H1 (cell line): Measurements from ENCODE around the gene USP37. TPM values are rescaled to one million over a fixed set of nuclear protein-coding genes. Genes with fewer than 3 reads are reported as not detected.

Experiments used
- CTCF ChIA-PET: fragments of 300-600 bp; sonication (Branson Sonifier 250); formaldehyde crosslinking; loops from one replicate; lab custom pipeline; 2021; ENCODE audit not compliant: partially characterized antibody; lab: Charles Lee
- POLR2A ChIA-PET: fragments of 300-600 bp; sonication (Branson Sonifier 250); formaldehyde crosslinking; loops from one replicate; lab custom pipeline; 2021; ENCODE audit warnings: inconsistent platforms; ENCODE audit not compliant: partially characterized antibody; lab: Charles Lee
- DNase-seq, 2 experiments: peaks; one replicate each; pipeline versions ENCODE4 v3.0.0 to v3.0.0-alpha.2; 2010 to 2022; ENCODE audit warnings: low spot score in 2 of 2, low read depth in 1 of 2, mixed read lengths in 1 of 2
- FAIRE-seq: peaks from 2 replicates; lab custom pipeline; 2011; peaks lifted over from hg19 to GRCh38; lab: Jason Lieb, UNC
- H2AFZ ChIP-seq: 2 replicates; pipeline ENCODE4 v1.8.1; 2012; ENCODE audit warnings: low read length, inconsistent platforms
- H2AK5ac ChIP-seq: 2 replicates; pipeline ENCODE4 v1.6.1; 2013; ENCODE audit warnings: low read depth, low read length
- H2BK120ac ChIP-seq: replicated peaks from 2 replicates; pipeline ENCODE3; 2013; ENCODE audit warnings: low read depth, low read length, inconsistent platforms
- H2BK12ac ChIP-seq: 2 replicates; pipeline ENCODE4 v1.6.1; 2013; ENCODE audit warnings: low read depth, low read length
- H2BK15ac ChIP-seq: 2 replicates; pipeline ENCODE4 v1.6.1; 2013; ENCODE audit warnings: low read length
- H2BK20ac ChIP-seq: 2 replicates; pipeline ENCODE4 v1.6.1; 2013; ENCODE audit warnings: low read length
- H2BK5ac ChIP-seq: 2 replicates; pipeline ENCODE4 v1.6.1; 2013; ENCODE audit warnings: low read depth, low read length
- H3K14ac ChIP-seq: 2 replicates; pipeline ENCODE4 v1.6.1; 2013; ENCODE audit warnings: inconsistent platforms; ENCODE audit not compliant: insufficient read length
- H3K18ac ChIP-seq: 2 replicates; pipeline ENCODE4 v1.6.1; 2013; ENCODE audit warnings: low read length; ENCODE audit errors: extremely low read depth
- H3K23ac ChIP-seq: 2 replicates; pipeline ENCODE4 v1.6.1; 2013; ENCODE audit warnings: inconsistent platforms; ENCODE audit not compliant: insufficient read length
- H3K23me2 ChIP-seq: 2 replicates; pipeline ENCODE4 v1.6.1; 2013; ENCODE audit warnings: low read depth, low read length
- H3K27ac ChIP-seq: 2 replicates; pipeline ENCODE4 v1.6.1; 2011; ENCODE audit warnings: low read depth, low read length, inconsistent platforms
- H3K27me3 ChIP-seq, 4 experiments: replicated peaks in 1 of 4; 1 replicate in 1 of 4; 2 replicates in 3 of 4; pipeline versions ENCODE4 v1.6.1 to v1.8.1; 2011 to 2013; ENCODE audit warnings: low read length in 3 of 4, mild to moderate bottlenecking in 3 of 4, inconsistent platforms in 2 of 4, mixed read lengths in 2 of 4, moderate library complexity in 1 of 4; ENCODE audit not compliant: control insufficient read depth in 3 of 4, insufficient read depth in 3 of 4; ENCODE audit errors: extremely low read depth in 1 of 4
- H3K36me3 ChIP-seq, 4 experiments: 2 replicates each; pipeline versions ENCODE4 v1.6.1 to v1.8.1; 2011 to 2013; ENCODE audit warnings: mild to moderate bottlenecking in 4 of 4, low read length in 3 of 4, moderate library complexity in 2 of 4, control low read depth in 1 of 4, inconsistent platforms in 1 of 4; ENCODE audit not compliant: insufficient read depth in 4 of 4, control insufficient read depth in 2 of 4
- H3K4ac ChIP-seq: replicated peaks from 2 replicates; pipeline ENCODE3; 2013; ENCODE audit warnings: low read length, low read depth, mixed read lengths, inconsistent platforms; ENCODE audit not compliant: insufficient read length
- H3K4me1 ChIP-seq, 4 experiments: replicated peaks in 1 of 4; 1 replicate in 1 of 4; 2 replicates in 3 of 4; pipeline versions ENCODE4 v1.6.1 to v1.8.1; 2011 to 2013; ENCODE audit warnings: low read length in 3 of 4, inconsistent platforms in 2 of 4, mixed read lengths in 1 of 4; ENCODE audit not compliant: insufficient read depth in 4 of 4, control insufficient read depth in 3 of 4
- H3K4me2 ChIP-seq, 2 experiments: 2 replicates each; pipeline versions ENCODE4 v1.6.1 to v1.8.1; 2011 to 2013; ENCODE audit warnings: low read depth in 2 of 2, low read length in 2 of 2, control low read depth in 1 of 2, inconsistent platforms in 1 of 2, mild to moderate bottlenecking in 1 of 2; ENCODE audit not compliant: insufficient read depth in 1 of 2
- H3K4me3 ChIP-seq, 4 experiments: fragments of 200-600, 300-600 bp in 1 of 4; sonication (generic), shearing (Covaris generic), sonication (Bioruptor Twin) in 1 of 4; 2 replicates each; pipeline versions ENCODE4 v1.5.1 to v1.8.1; 2011 to 2016; ENCODE audit warnings: low read length in 4 of 4, low read depth in 3 of 4, control low read depth in 2 of 4, inconsistent platforms in 2 of 4, mild to moderate bottlenecking in 2 of 4, mixed read lengths in 1 of 4, moderate library complexity in 1 of 4; ENCODE audit not compliant: insufficient read depth in 2 of 4; ENCODE audit errors: extremely low read depth in 1 of 4
- H3K56ac ChIP-seq: replicated peaks from 2 replicates; pipeline ENCODE3; 2013; ENCODE audit warnings: low read depth, mild to moderate bottlenecking, mixed read lengths, low read length, inconsistent platforms; ENCODE audit not compliant: insufficient read length
- H3K79me1 ChIP-seq: 2 replicates; pipeline ENCODE4 v1.6.1; 2013; ENCODE audit warnings: low read depth, low read length, control low read depth
- H3K79me2 ChIP-seq, 2 experiments: 2 replicates each; pipeline versions ENCODE4 v1.6.1 to v1.8.1; 2012 to 2013; ENCODE audit warnings: low read length in 2 of 2, mild to moderate bottlenecking in 2 of 2, inconsistent platforms in 1 of 2; ENCODE audit not compliant: insufficient read depth in 2 of 2, control insufficient read depth in 1 of 2
- H3K9ac ChIP-seq, 4 experiments: replicated peaks in 1 of 4; 1 replicate in 1 of 4; 2 replicates in 3 of 4; pipeline versions ENCODE4 v1.6.1 to v1.8.1; 2011 to 2013; ENCODE audit warnings: low read depth in 3 of 4, low read length in 3 of 4, control low read depth in 2 of 4, mild to moderate bottlenecking in 2 of 4, moderate library complexity in 2 of 4, inconsistent platforms in 1 of 4; ENCODE audit errors: extremely low read depth in 1 of 4
- H3K9me3 ChIP-seq, 2 experiments: 2 replicates each; pipeline versions ENCODE4 v1.6.1 to v1.8.1; 2012 to 2013; ENCODE audit warnings: mild to moderate bottlenecking in 2 of 2, moderate library complexity in 2 of 2, control low read depth in 1 of 2, inconsistent platforms in 1 of 2, low read depth in 1 of 2, low read length in 1 of 2, mixed read lengths in 1 of 2; ENCODE audit not compliant: insufficient read depth in 2 of 2
- H4K20me1 ChIP-seq, 2 experiments: replicated peaks in 1 of 2; 2 replicates each; pipeline versions ENCODE3 to v1.8.1; 2011 to 2013; ENCODE audit warnings: inconsistent platforms in 2 of 2, low read length in 2 of 2, mild to moderate bottlenecking in 1 of 2; ENCODE audit not compliant: insufficient read depth in 2 of 2, control insufficient read depth in 1 of 2
- H4K5ac ChIP-seq: 2 replicates; pipeline ENCODE4 v1.6.1; 2013; ENCODE audit warnings: low read length, low read depth, mixed read lengths, inconsistent platforms; ENCODE audit not compliant: insufficient read length
- H4K8ac ChIP-seq: 2 replicates; pipeline ENCODE4 v1.8.0; 2013; ENCODE audit warnings: mild to moderate bottlenecking, moderate library complexity, low read length, inconsistent platforms; ENCODE audit not compliant: insufficient read depth; ENCODE audit errors: extremely low read depth
- H4K91ac ChIP-seq: replicated peaks from 2 replicates; pipeline ENCODE3; 2013; ENCODE audit warnings: low read length, mixed read lengths, inconsistent platforms; ENCODE audit not compliant: insufficient read length
- BACH1 ChIP-seq: IDR thresholded peaks from 2 replicates; pipeline ENCODE4 v1.6.1; 2012; ENCODE audit warnings: low read length, improper control_type of control experiment
- BRCA1 ChIP-seq: IDR thresholded peaks from 2 replicates; pipeline ENCODE4 v1.6.1; 2012; ENCODE audit warnings: low read depth, low read length, improper control_type of control experiment
- FOSL1 ChIP-seq: IDR thresholded peaks from 2 replicates; pipeline ENCODE4 v1.6.1; 2011; ENCODE audit warnings: mild to moderate bottlenecking, low read depth, low read length, moderate library complexity; ENCODE audit not compliant: insufficient read depth
- GABPA ChIP-seq: IDR thresholded peaks from 2 replicates; pipeline ENCODE4 v1.6.1; 2011; ENCODE audit warnings: mild to moderate bottlenecking, low read length, moderate library complexity, borderline replicate concordance; ENCODE audit not compliant: insufficient read depth
- HDAC2 ChIP-seq, 2 experiments: fragments of 300-600 bp in 1 of 2; sonication (generic) in 1 of 2; IDR thresholded peaks; 2 replicates each; pipeline ENCODE4 v1.6.1; 2011 to 2012; ENCODE audit warnings: low read depth in 2 of 2, low read length in 2 of 2, mild to moderate bottlenecking in 2 of 2, moderate library complexity in 2 of 2, borderline replicate concordance in 1 of 2, inconsistent platforms in 1 of 2
- KDM1A ChIP-seq: fragments of 200-600, 300-600 bp; sonication (generic); IDR thresholded peaks from 2 replicates; pipeline ENCODE4 v1.7.1; 2016; ENCODE audit warnings: mild to moderate bottlenecking, low read length, borderline replicate concordance
- POLR2A ChIP-seq, 2 experiments: IDR thresholded peaks; 1 replicate in 1 of 2; 2 replicates in 1 of 2; pipeline ENCODE4 v1.6.1; 2011; ENCODE audit warnings: low read depth in 2 of 2, low read length in 2 of 2, mild to moderate bottlenecking in 2 of 2; ENCODE audit errors: control extremely low read depth in 1 of 2
- SRF ChIP-seq: IDR thresholded peaks from 2 replicates; pipeline ENCODE4 v1.6.1; 2011; ENCODE audit warnings: mild to moderate bottlenecking, low read depth, low read length, moderate library complexity
- SUZ12 ChIP-seq: fragments of 200-600 bp; sonication (generic); IDR thresholded peaks from 2 replicates; pipeline ENCODE4 v1.6.1; 2012; ENCODE audit warnings: mild to moderate bottlenecking, inconsistent platforms, low read length, moderate library complexity, mixed read lengths
- WGBS, 2 experiments: shearing (Covaris generic) in 1 of 2; methylation state at CpG; one replicate each; pipeline versions ENCODE4 v1.1.6 to v1.1.7; 2013 to 2015; ENCODE audit warnings: low lambda C conversion rate in 2 of 2, mixed read lengths in 2 of 2, inconsistent platforms in 1 of 2, low coverage in 1 of 2, missing lambda C conversion rate in 1 of 2; ENCODE audit not compliant: insufficient replicate concordance in 2 of 2, insufficient coverage in 1 of 2, insufficient read length in 1 of 2; ENCODE audit errors: extremely low coverage in 1 of 2, missing lambda C conversion rate in 1 of 2; 5-methylcytosine and 5-hydroxymethylcytosine counted together
- polyA plus RNA-seq, 7 experiments: library from polyadenylated mRNA; depleted of rRNA in 3 of 7; stranded (reverse) in 5 of 7; unstranded in 2 of 7; fragments of >200 nt in 5 of 7; fragments of 200-250 nt in 2 of 7; gene quantifications; 1 replicate in 5 of 7; 2 replicates in 1 of 7; 4 replicates in 1 of 7; pipeline versions ENCODE4 v1.2.1 to v1.2.3, GENCODE V29; 2011 to 2013; ENCODE audit warnings: missing spikeins in 2 of 7, mixed read lengths in 2 of 7
- total RNA-seq: library from RNA; stranded (reverse); fragmentation: NEBNext Ultra II Directional; extraction: Animal tissue kit (Norgen Biotek cat#: 25700); gene quantifications from 2 replicates; pipeline ENCODE4 v1.2.1, GENCODE V29; 2021

USP37 gene
- total and polyA plus RNA-seq, 2 of the 8 experiments (the other 6 are each of a cell fraction or from before 2014, with no cell fraction given), result 3.8 to 29.1 TPM

DNA sequence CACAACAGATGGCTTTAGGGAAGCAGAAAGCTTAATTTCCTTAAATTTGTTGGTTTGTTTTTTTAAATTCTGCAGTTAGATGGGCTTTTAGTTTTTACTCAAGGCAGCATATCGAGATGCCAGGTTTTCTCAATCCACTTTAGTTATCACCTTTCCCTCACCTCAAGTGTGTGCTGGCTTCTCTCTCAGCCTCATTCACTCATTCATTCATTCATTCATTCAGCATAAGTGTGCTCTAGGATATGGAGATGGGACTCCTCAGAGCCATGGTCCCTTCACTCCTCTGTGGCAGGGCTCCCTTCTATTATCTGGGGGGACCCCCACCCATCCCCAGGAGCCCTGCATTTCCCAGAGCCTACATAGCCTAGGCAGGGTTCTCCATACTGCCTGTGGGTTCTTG lies 130.2 kb downstream of the USP37 start:
- FAIRE-seq (no peak), DNase-seq (no peak)
- no peak overlapping the region for H3K18ac ChIP-seq
- H2BK12ac ChIP-seq, result no peak overlapping the region
- H2AK5ac ChIP-seq, result no peak overlapping the region
- no peak overlapping the region for H2BK20ac ChIP-seq
- H2BK120ac ChIP-seq, result no peak overlapping the region
- no peak overlapping the region for H4K91ac ChIP-seq
- H3K79me2 ChIP-seq, result no peaks in the 10 kb centered on the region
- H3K4me1 ChIP-seq, result no peaks in the 10 kb centered on the region
- H3K23me2 ChIP-seq, result no peaks in the 10 kb centered on the region
- 88% methylated on average over 1 of the region's 1 CpG; no CpG with 5 or more reads in 1 of the 2 experiments for WGBS, 2 experiments
- no peaks in the 10 kb centered on the region for H3K79me1 ChIP-seq
- no peak overlapping the region for H4K5ac ChIP-seq
- no peak overlapping the region for H3K14ac ChIP-seq
- no peak overlapping the region for H3K4ac ChIP-seq
- no peak overlapping the region for H3K4me2 ChIP-seq
- CTCF ChIA-PET, result interaction anchor here (0.8 kb wide), 1 partner anchor 27 kb away, joined by 3 read pairs; no protein-coding TSS in a partner anchor
- TF ChIP-seq POLR2A (IDR thresholded peaks at IDR 0.05; ENCODE audit: control extremely low read depth in 1 of 2, low read depth in 2 of 2, low read length in 2 of 2) (no peak), BACH1 (no peak), GABPA (no peak), KDM1A (no peak), SUZ12 (no peak), HDAC2 (IDR thresholded peaks at IDR 0.05; ENCODE audit: borderline replicate concordance in 1 of 2, low read depth in 2 of 2, low read length in 2 of 2) (no peak), SRF (no peak), FOSL1 (no peak), BRCA1 (no peak)
- no peak overlapping the region for H3K56ac ChIP-seq
- no peak overlapping the region for H4K8ac ChIP-seq
- no peak overlapping the region for H2AFZ ChIP-seq
- no peaks in the 10 kb centered on the region; a peak in 1 of 8 replicates for H3K36me3 ChIP-seq
- no peak overlapping the region for H3K4me3 ChIP-seq
- POLR2A ChIA-PET, result no interaction called here
- no peaks in the 10 kb centered on the region for H3K27me3 ChIP-seq
- no peak overlapping the region for H3K9ac ChIP-seq
- H2BK5ac ChIP-seq, result no peak overlapping the region
- H3K27ac ChIP-seq, result no peak overlapping the region
- H3K9me3 ChIP-seq, result no peaks in the 10 kb centered on the region
- no peaks in the 10 kb centered on the region for H4K20me1 ChIP-seq
- no peak overlapping the region for H2BK15ac ChIP-seq
- no peak overlapping the region for H3K23ac ChIP-seq
